Raji (cell line): Measurements from ENCODE around the gene LIPC.

Source experiments
- POLR2A ChIP-seq: IDR thresholded peaks from 2 replicates; pipeline ENCODE4 v1.6.1; 2011; ENCODE audit warnings: low read depth, low read length, control low read depth; ENCODE audit not compliant: insufficient read depth

The LIPC gene

DNA sequence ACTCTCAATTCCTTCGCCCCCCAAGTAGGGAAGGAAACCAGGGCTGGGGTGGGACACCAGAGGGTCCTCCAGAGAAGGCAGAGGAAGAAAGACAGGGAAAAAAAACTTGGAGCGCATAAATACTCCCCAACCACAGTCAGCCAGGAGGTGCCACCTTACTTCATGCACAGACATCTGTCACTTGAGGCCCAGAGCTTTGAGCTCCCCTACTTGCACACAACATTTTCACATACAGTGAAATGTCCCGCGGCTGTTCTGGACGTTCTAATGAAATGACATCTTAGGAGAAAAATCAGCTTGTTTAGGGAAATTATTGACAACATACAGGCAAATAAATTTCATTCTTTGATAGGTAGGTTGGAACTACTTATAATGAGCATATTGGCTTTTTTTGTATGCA is 113.0 kb downstream of the LIPC start:
- TF ChIP-seq POLR2A: no peak

DNA sequence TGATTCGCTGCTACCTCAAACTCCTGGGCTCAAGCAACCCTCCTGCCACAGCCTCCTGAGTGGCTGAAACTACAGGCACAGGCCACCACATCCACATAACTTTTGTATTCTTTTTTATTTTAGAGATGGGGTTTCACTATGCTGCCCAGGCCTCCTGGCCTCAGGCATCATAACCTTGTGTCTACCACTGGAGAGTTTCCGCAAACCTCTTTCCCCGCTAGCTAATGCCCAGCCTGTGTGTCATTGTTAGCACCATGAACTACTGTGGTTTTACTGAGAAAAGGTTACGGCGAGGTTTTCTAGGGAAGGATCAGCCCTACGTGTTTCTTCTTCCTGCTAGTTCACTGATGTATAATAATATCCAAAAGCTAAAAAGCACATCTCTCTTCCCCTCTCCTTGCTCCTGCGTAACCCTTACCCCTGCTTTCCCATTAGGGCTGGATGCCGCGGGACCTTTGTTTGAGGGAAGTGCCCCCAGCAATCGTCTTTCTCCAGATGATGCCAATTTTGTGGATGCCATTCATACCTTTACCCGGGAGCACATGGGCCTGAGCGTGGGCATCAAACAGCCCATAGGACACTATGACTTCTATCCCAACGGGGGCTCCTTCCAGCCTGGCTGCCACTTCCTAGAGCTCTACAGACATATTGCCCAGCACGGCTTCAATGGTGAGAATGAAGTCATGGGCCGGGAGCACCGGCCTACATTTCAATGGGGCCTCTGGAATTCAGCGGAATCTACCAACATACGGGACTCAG is 113.7 kb downstream of the LIPC start:
- TF ChIP-seq POLR2A: no peak

DNA sequence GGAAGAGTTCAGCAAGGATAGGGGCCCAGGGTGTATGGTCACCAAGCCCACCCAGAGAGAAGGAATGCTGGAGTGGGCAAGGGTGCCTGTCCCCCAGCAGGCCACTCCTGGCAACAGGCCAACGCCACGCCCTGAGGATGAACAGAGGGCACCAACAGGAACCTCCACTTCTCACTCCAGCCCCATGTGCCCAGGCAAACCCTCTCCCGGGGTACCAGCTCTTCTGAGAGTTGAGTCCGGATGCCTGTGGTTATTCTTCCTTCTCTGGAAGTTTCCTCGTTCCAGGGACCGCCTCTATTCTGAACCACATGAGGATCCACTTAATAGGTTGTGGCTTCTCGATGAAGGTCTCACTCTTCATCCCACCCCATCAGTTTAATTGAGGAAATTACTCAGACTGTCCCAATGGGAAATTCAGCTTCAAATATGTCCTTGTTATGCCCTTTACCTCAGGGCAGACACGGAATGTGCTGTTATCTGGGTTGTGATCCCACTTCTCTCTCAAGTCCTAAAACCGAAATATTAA is 114.3 kb downstream of the LIPC start:
- TF ChIP-seq POLR2A: no peak

DNA sequence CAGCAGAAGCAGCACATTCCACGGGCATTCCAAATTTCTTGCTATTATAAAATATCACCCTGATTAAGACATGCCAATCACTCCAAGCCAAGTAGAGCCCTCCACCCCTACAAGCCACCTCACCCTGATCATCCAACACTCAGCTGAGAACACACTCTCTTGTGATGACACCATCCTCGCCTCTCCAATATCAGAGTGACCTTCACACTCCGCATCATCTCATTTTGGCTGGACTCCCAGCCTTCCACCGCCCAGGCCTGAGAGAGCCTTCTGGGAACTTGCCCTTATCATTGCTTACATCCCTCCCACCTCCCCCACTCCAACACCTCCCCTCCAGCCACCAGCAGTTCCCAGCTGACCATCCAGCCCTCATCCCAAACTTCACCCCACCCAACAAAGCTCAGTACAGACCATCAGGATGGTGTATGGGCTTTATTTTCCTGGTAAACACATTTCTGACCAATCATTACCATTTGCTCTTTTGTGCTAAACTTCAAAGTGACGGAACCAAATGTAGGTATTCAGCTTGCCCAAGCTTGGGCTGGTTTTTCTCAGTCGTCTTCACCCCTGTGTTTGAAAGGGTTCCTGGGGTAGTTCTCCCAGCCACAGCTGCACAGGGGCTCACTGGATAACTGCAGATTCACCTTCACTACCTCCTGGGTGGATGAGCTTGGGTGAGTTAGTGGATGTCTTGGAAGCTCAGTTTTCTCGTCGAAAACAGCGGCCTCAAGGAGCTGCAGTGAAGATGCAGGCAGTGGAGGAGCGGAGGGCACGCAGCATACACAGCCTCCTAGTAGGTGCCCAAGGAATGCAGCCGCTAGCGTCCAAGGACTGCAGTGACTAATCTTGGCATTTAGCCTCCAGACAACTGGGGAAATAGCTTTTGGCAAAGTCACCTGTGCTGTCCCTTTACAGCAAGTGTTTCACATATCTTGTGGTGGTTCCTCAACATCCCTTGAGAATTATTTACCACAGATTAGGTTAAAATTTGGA is 115.1 kb downstream of the LIPC start:
- TF ChIP-seq POLR2A: no peak

DNA sequence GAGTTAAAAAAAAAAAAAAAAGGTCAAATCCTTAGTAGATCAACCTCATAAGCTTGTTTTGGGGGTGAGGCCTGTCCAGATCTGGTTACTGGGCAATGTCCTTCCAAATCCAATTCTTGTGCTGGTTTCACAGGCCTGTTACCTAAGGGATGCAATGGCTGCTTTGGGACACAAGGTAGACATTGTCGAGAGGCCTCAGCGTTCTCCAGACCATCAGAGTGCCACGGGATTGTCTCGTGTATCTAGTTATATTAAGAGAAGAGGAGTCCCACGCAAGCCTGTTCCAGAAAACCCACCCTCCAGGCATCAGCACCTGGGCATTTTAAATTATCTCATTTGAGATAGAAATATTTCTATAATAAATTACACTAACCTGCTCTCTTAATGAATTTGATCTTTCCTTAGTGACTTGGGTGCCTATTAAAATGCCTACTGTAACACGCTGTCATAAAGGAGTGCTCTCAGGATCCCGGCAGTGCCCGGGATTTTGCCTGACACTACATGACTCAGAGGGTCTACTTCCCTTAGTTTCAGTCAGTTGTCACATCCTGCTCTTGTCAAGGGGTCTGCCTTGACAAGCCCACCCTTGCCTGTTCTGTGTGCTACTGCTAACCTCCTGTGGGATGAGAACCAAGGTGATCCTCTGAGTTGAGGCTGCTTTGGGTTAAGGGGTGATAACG is 116.0 kb downstream of the LIPC start:
- TF ChIP-seq POLR2A: no peak

DNA sequence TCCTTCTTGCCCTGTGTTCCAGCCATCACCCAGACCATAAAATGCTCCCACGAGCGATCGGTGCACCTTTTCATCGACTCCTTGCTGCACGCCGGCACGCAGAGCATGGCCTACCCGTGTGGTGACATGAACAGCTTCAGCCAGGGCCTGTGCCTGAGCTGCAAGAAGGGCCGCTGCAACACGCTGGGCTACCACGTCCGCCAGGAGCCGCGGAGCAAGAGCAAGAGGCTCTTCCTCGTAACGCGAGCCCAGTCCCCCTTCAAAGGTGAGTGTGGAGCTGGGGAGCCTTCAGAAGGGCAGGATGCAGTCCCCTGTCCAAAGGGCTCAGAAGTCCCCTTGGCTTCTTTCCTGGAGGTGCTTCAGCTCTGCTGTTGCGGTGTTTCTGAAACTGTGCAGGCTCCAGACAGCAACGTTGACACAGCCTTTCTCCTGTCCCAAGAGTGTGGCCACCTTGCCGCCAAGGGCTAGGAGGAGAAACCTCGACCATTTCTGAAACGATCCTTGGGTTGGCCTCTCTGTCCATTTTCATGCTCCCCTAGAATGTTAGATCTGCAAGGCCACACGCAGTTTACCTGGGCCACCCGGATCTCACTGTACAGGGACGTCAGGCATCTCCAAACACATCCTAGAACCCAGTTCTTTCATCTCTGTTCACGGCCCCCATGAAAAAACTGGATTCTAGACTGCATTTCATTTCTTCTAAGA is 116.7 kb downstream of the LIPC start:
- TF ChIP-seq POLR2A: no peak

DNA sequence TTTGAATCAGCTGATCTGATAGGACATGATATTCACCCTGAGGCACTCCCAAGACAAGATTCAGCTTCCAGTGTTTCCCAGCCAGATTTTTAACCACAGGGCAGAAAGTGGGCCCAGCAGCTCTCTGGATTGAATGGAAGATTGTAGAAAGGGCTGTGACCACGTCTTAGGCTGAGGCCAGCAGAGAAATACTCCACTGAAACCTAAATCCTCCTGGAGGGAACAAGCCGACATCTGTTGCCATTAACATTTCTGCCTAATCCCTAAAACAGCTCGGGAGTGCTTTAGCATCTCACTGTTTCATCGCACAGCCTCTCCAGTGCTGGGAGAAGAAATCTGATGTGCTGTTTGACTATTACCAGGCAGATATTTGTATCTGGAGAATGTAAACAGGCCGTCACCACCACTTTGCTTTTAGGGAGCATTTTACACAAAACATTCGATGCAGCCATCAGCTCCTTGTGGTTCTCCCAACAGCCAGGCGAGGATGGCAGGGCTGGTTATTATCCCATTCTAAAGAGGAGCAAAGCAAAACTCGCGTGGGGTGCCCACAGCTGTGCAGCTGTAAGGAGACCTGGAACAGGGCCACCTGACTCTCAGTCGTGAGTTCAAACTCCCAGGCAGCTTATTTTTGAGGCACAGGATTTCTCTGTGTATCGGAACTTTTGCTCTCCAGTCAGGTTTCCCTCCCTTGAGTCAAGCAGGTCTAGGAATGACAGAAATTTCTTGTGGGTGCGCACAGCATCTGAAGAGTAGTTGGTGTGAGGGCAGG is 117.4 kb downstream of the LIPC start:
- TF ChIP-seq POLR2A: no peak

DNA sequence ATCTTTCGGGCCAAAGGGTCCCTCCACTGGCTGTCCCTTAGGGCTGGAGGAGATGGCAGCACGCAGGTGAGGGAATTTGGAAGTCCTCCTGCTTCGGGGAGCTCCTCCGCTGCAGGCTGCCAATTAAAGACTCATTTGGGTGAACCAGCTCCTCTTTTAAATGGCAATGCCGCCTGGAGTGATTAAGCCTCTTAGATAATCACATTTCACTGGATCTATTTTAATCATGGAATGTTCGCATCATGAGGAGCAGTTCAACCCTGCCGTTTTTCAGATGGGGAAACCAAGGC is 117.9 kb downstream of the LIPC start:
- TF ChIP-seq POLR2A: no peak

DNA sequence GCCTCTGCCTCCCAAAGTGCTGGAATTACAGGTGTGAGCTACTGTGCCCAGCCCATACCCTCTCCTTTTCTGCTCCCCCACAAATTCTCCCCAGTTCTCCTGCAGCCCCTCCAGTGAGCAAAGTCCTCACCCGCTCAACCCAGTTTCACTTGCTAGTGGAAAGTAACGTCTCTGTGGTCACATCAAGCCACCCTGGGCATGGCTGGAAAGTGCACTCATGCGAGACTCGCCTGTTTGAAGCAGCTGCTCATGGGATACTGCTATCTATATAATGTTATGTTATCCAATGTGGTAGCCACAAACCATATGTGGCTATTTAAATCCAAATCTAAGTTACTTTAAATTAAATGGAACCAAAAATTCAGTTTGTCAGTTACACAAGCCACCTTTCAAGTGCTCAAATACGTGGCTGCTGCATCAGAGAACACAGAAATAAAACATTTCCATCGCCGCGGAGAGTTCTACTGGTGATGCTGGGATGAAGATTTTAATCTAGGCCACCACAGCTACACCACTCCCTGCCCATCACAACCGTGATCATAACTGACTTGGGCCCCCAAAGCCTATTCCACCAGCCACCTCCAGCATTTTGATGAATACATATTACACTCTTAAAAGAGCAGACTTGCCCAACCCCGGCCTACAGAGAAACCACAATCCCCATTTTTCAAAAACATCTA is 119.4 kb downstream of the LIPC start:
- TF ChIP-seq POLR2A: no peak

DNA sequence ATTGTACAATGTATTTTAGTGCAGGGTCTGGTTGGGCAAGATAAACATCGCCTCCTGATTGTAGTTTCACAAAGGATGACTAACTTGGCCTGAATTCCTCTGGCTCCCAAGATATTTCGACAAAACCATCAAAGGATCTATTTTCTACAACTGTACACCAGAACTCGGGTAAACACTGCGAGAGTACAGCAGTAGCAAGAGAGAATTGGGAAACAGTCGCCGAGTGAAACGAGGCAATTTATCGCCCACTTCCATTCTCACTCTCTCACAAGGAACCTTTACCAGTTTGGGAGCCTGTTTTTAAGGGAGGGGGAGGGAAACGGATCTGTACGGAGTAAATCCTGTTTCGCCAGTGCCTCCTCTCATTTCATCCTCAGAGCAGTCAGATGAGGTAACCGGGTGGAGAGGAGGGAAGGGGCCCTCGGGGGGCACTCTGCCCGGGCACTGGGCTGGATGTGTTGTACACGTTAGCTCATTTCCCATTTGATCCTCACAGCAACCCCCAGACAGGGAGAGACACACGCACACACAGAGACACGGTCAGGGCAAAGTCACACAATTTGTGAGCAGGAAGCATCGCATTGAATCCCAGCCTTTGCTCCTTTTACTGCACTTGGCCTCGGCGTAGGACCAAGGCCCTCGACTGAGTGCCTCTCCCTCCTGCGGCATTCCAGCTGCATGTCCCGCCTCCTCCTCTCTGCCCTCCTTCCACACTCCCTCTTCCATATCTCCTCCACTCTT is 120.1 kb downstream of the LIPC start:
- TF ChIP-seq POLR2A: no peak

DNA sequence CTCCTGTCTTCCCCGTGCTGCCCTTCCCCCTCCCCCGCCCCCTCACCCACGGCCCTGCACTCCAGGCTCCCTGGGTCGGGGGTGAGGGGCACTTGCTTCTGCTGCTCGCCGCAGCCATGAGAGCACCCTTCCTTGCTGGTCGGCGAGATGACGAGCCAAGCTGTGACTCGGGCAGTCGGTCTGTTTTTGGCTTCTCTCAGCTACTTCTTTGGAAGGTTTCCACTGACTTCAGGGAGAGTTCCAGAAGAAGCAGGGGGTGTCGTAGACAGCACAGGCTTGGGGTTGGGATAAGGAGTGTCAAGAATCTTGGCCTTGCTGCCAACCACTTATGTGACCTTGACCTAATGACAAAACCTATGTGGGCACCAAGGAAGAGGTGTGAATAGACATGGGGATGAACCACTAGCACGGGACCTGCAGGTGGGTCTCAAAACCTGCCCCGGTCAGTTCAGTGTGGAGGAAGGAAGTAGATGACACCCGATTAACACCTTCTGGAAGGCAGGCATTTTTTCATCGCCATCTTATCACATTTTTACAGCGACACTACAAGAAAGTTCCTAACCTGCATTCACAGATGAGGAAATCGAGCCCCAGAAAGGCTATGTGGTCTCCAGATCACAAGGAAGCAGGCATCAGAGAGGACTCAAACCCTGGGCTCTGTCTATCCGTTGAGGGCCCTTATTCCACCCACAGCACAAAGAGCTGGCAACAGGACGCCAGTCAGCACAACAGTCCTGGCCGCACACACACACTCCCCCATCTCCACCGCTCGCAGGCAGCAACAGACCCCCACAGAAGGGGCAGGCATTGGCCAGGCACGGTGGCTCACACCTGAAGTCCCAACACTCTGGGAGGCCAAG is 120.9 kb downstream of the LIPC start:
- TF ChIP-seq POLR2A: no peak

DNA sequence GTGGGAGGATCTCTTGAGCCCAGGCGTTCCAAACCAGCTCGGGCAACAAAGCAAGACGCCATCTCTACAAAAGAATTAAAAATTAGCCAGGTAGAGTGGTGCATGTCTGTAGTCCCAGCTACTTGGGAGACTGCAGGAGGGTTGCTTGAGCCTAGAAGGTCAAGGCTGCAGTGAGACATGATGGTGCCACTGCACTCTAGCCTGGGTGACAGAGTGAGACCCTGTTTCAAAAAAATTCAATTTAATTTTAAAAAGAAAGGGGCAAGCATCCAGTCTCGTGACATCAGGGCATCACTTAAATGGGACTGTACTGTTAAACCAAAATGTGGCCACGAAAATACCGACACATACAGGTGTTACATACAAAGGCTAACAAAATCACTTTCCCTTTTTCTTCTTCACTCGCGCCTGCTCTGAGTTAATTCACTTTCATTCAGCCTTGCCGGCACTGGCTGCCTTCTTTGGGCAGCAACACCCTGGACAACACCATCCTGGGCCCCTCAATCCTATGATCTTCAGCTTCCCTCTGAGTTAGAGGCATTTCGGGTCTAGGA is 121.7 kb downstream of the LIPC start:
- no peak for TF ChIP-seq POLR2A
